Breast epithelium (tissue), 4 donors: ENCODE measurements around the gene SERPINB6. TPM values are rescaled to one million over a fixed set of nuclear protein-coding genes. Genes with fewer than 3 reads are reported as not detected.
"Not testable (repeated sequence)": the region's sequence is repeated elsewhere in the genome, so short reads cannot be mapped to it uniquely, and the experiment has no call there.

Experiments
- DNase-seq, 2 donors: peaks; one replicate each; pipeline ENCODE4 v3.0.0-alpha.2; 2019; ENCODE audit warnings: low spot score in 2 of 2
- H3K27ac ChIP-seq, 2 donors: fragments of 200-600 bp; sonication (generic) in 1 of 2; one replicate each; pipeline ENCODE4 v1.5.1; 2016 to 2019; ENCODE audit warnings: mild to moderate bottlenecking in 1 of 2
- H3K27me3 ChIP-seq, 2 donors: fragments of 200-600 bp; sonication (generic) in 1 of 2; one replicate each; pipeline versions ENCODE4 v1.5.1 to v1.6.0; 2017 to 2019; ENCODE audit warnings: control low read depth in 1 of 2, mild to moderate bottlenecking in 1 of 2
- H3K36me3 ChIP-seq: fragments of 200-600 bp; one replicate; pipeline ENCODE4 v1.5.1; 2019
- H3K4me1 ChIP-seq, 2 donors: fragments of 200-600 bp; sonication (generic); one replicate each; pipeline ENCODE4 v1.5.1; 2016 to 2019; ENCODE audit warnings: control low read depth in 1 of 2
- H3K4me3 ChIP-seq, 3 donors: fragments of 200-600 bp; sonication (generic); 1 replicate in 2 of 3; 2 replicates in 1 of 3; pipeline ENCODE4 v1.5.1; 2016 to 2019; ENCODE audit warnings: mild to moderate bottlenecking in 3 of 3, moderate library complexity in 2 of 3
- H3K9me3 ChIP-seq, 2 donors: fragments of 200-600 bp; sonication (generic) in 1 of 2; one replicate each; pipeline ENCODE4 v1.5.1; 2016 to 2019; ENCODE audit warnings: control low read depth in 1 of 2
- CTCF ChIP-seq, 3 donors: fragments of 450-650 bp; IDR thresholded peaks; one replicate each; pipeline ENCODE4 v1.5.1; 2016 to 2017; ENCODE audit warnings: antibody characterized with exemption in 3 of 3, mild to moderate bottlenecking in 3 of 3, moderate library complexity in 3 of 3
- POLR2A ChIP-seq: fragments of 450-650 bp; IDR thresholded peaks from one replicate; pipeline ENCODE4 v1.6.1; 2016; ENCODE audit warnings: antibody characterized with exemption, mild to moderate bottlenecking, moderate library complexity
- POLR2AphosphoS5 ChIP-seq, 3 donors: sonication (generic); formaldehyde crosslinking; IDR thresholded peaks; one replicate each; pipeline ENCODE4 v1.6.1; 2017; ENCODE audit warnings: antibody characterized with exemption in 3 of 3
- intact Hi-C: fragments of 100-400 bp; cut with DNase I; formaldehyde crosslinking; loops from one replicate; pipeline ENCODE4 v1.15.1; 2023; ENCODE audit warnings: low total_unique reads
- total RNA-seq, 3 donors: library from RNA; depleted of rRNA; stranded (reverse); fragments of >200 nt; gene quantifications; one replicate each; pipeline ENCODE4 v1.1.0, GENCODE V29; 2016

The SERPINB6 gene
- total RNA-seq, 3 donors from 2014 or later = 100 to 146 (median 137) TPM

GRCh38 chr6:2945153-2945452 lies 26.3 kb downstream of the SERPINB6 start:
- intact Hi-C loops = no loop called here
- H3K4me3 ChIP-seq = no peak overlapping the region
- H3K9me3 ChIP-seq = no peaks in the 10 kb centered on the region
- no peak overlapping the region for H3K27ac ChIP-seq
- no peaks in the 10 kb centered on the region for H3K36me3 ChIP-seq
- no peak for TF ChIP-seq CTCF (IDR thresholded peaks at IDR 0.05)
- TF ChIP-seq POLR2AphosphoS5 (IDR thresholded peaks at IDR 0.05) = no peak
- TF ChIP-seq POLR2A = no peak
- DNase-seq = no peak
- no peaks in the 10 kb centered on the region for H3K27me3 ChIP-seq
- no peaks in the 10 kb centered on the region for H3K4me1 ChIP-seq

- Histone ChIP-seq H3K4me3 (no peak overlapping the region), H3K4me1 (no peaks in the 10 kb centered on the region), H3K9me3 (no peaks in the 10 kb centered on the region), H3K27ac (no peak overlapping the region), H3K36me3 (no peaks in the 10 kb centered on the region), H3K27me3 (no peaks in the 10 kb centered on the region)
- TF ChIP-seq CTCF (IDR thresholded peaks at IDR 0.05) (no peak), POLR2AphosphoS5 (IDR thresholded peaks at IDR 0.05) (no peak), POLR2A (no peak)
- intact Hi-C loops = no loop called here
- no peak for DNase-seq
Measured at GRCh38 chr6:2944405-2945152, 26.8 kb downstream of the SERPINB6 start.

- no peak for DNase-seq
- Histone ChIP-seq H3K9me3 (no peaks in the 10 kb centered on the region), H3K4me1 (no peaks in the 10 kb centered on the region), H3K4me3 (no peak overlapping the region), H3K27ac (peak overlapping the region in 1 of 2 donors; percentile 9), H3K36me3 (no peaks in the 10 kb centered on the region), H3K27me3 (no peaks in the 10 kb centered on the region)
- no peak for TF ChIP-seq POLR2AphosphoS5 (IDR thresholded peaks at IDR 0.05)
- TF ChIP-seq CTCF (IDR thresholded peaks at IDR 0.05) = no peak
- no peak for TF ChIP-seq POLR2A
- intact Hi-C loops = no loop called here
Measured at GRCh38 chr6:2943564-2943955, 27.8 kb downstream of the SERPINB6 start.

GRCh38 chr6:2942914-2943563 lies 28.3 kb downstream of the SERPINB6 start:
- H3K27ac ChIP-seq = peak overlapping the region in 1 of 2 donors; percentile 9
- DNase-seq = peak in 1 of 2 donors; percentile 2
- no peaks in the 10 kb centered on the region for H3K9me3 ChIP-seq
- no peaks in the 10 kb centered on the region for H3K4me1 ChIP-seq
- intact Hi-C loops = no loop called here
- H3K4me3 ChIP-seq = no peak overlapping the region
- H3K27me3 ChIP-seq = no peaks in the 10 kb centered on the region
- TF ChIP-seq POLR2AphosphoS5 (IDR thresholded peaks at IDR 0.05) = no peak
- no peak for TF ChIP-seq CTCF (IDR thresholded peaks at IDR 0.05)
- TF ChIP-seq POLR2A = no peak
- H3K36me3 ChIP-seq = no peaks in the 10 kb centered on the region

- H3K9me3 ChIP-seq, H3K4me1 ChIP-seq, intact Hi-C loops, H3K36me3 ChIP-seq, H3K27me3 ChIP-seq, H3K4me3 ChIP-seq, H3K27ac ChIP-seq: not testable (repeated sequence)
- DNase-seq = peak in 1 of 2 donors; percentile 2
Measured at GRCh38 chr6:2942116-2942515, 29.3 kb downstream of the SERPINB6 start.
